Right ventricle myocardium inferior (tissue), 1 donor: ENCODE results near the gene LARP6. TPM values are rescaled to one million over a fixed set of nuclear protein-coding genes. Genes with fewer than 3 reads are reported as not detected.

Experiments
- total RNA-seq: library from RNA; stranded (reverse); fragmentation: NEBNext Ultra II Directional; extraction: Animal tissue kit (Norgen Biotek cat#: 25700); gene quantifications from one replicate; pipeline ENCODE4 v1.2.1, GENCODE V29; 2021
- donor health status: DM: no; HTN: yes; CAD: no; lungs with severe emphysema.

Gene LARP6
- total RNA-seq, 1 donor from 2014 or later = 55.7 TPM

Other genes with a start within 250 kb of the LARP6 start
- 25.8 TPM for gene UACA, start 90.6 kb downstream of the LARP6 start, total RNA-seq
- gene THAP10, start 38.3 kb upstream of the LARP6 start, total RNA-seq = 3.7 TPM
- gene LRRC49, start 38.7 kb upstream of the LARP6 start, total RNA-seq = 70.9 TPM